ENCODE measurements around the gene CACNA1I. TPM values are rescaled to one million over a fixed set of nuclear protein-coding genes. Genes with fewer than 3 reads are reported as not detected.

CACNA1I gene
- polyA plus RNA-seq, 1 donor: 0.13 TPM

DNA sequence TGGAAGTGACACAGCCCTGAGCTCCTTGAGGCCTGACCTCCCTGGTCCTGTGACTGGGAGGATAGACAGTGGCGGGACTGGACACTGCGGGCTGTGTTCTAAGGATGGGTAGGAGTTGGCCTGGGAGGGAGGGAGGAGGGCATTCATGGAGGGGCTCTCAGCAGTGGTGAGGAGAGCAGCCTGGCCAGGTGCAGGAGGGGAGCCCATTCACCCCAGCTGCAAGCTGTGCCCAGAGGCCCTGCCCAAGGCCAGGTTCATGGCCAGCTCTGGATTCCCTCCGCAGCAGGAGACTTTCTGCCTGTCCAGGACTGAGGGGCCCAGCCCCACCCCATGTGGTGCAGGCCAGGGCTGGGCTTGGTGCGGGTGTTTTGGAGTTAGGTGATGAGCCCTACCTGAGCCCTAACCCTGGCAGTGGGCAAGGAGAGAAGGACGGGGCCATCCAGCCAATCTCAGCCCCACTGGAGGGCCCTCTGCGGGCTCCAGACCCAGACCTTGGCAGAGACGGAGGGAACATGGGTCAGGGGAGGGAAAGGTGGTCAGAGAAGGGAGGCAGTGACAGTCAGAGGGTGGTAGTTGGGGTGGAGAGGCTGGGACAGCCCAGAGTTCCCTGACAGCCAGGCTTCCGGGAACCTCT lies 26.8 kb downstream of the CACNA1I start:
- no peak for DNase-seq

DNA sequence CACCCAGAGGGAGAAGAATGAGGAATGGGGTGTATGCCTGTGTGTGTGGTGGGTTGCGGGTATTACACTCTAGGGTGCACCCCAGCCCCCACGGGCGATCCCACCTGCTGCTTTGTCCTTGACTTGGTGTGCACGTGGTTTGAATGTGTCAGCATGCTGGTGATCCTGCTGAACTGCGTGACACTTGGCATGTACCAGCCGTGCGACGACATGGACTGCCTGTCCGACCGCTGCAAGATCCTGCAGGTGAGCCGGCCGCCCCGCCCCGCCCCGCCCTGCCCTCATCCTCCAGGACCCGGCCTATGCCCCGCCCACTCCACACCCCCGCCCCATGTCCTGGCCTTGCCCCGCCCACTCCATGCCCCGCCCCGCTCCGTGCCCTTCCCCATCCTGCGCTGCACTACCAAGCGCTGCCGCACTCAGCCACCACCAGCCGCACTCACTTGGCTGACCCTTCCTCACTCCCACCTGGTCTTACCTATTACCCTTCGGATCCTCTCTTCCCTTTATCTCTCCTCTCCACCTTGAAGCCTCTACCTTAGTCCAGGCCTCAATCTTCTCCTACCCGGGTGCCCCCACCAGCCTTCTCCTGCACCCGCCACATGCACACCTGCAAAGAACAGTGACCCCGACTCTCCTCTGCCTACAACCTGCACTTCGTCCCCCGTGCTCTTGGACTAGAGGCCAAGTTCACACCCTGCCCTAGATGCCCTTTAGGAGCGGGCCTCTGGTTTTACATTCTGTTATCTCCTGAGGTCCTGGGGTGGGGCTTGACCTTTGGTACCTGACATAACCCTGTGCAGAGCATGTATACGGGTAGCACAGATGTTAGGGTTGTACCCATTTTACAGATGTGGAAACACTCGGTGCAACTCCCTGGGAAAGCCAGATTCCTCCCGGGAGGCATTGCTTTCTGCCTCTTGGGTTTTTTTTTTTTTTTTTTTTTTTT lies 27.7 kb downstream of the CACNA1I start:
- DNase-seq: no peak

DNA sequence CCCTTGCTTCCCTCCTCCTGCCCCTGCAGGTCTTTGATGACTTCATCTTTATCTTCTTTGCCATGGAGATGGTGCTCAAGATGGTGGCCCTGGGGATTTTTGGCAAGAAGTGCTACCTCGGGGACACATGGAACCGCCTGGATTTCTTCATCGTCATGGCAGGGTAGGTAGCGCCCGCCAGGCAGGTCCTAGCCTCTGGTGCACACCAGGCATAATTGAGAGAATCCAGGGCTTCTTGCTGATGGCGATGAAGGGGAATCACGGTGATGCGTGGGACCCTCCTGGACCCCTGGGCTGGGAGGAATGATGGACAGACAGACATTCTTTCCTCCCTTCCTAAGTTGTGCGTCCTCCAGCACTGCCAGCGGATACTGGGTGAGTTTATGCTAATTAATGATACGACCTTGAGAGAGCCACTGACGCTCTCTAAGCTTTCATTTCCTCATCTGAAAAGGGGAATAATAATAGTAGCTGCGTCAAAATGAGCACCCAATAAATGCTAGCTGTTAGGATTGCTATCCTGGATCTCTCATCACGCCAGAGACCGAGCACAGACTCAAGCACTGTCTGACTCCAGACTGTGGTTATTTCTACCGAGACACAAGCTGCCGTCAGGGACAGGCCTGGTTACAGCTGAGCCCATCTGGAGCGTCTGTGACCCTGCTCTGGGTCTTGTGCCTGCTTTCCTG lies 30.1 kb downstream of the CACNA1I start:
- DNase-seq: no peak

DNA sequence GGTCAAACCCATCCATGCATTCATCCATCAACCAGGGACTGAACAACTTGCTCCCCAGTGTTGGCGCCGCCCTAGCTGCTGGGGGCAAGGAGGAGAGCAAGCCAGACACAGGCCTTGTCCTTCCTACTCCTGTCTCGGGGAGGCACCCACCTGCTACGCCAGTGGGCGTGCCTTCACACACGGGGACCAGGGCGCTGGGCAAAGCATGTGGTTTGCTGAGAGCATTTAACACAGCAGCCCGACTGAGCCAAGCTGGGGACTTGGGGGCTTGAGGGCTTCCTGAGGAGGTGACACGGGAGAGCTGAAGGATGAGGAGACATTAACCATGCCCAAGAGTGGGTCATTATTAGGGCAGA lies 30.6 kb downstream of the CACNA1I start:
- no peak for DNase-seq

- DNase-seq: no peak
Measured at GRCh38 chr22:39603345-39603744, 32.8 kb downstream of the CACNA1I start.

DNA sequence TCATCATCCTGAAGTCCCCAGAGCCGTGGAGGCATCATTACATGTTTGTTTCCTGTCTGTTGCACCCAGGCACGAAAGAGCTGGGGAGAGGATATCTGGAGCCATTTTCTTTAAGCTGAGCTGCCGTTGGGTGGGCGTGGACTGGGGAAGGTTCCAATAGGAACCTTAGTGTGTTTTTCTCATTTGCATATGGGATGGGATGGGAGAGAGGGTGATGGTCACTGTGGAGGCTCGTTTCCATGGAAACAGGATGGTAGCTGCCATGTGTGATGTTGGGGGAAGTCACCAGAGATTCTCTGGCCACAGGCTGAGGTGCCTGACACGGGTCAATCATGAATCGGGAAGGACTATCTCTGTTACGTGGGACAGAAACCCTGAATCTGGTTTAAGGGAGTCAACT lies 39.7 kb downstream of the CACNA1I start:
- DNase-seq: no peak

DNA sequence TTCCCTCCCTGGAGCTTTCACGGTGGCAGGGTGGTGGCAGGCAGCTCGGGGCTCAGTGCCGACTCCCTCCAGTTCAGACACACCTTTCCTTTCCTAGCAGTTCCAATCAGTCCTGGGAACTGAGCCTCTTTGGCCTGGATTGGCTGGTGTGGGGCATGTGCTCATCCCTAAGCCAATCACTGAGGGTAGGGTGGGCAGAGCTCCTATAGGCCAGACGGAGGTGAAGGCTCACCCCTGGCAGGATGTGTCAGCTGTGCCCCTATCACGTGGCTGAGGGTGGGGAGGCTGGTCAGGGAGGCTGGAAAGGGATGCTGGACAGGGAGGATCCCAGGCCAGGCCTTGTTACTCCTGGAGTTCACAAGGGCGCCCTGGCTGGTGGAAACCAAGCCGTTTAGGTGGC lies 40.2 kb downstream of the CACNA1I start:
- no peak for DNase-seq

- no peak for DNase-seq
Measured at GRCh38 chr22:39611360-39611759, 40.8 kb downstream of the CACNA1I start.

- no peak for DNase-seq
Measured at GRCh38 chr22:39612811-39613548, 42.4 kb downstream of the CACNA1I start.

GRCh38 chr22:39613549-39613921 lies 43.0 kb downstream of the CACNA1I start:
- no peak for DNase-seq

GRCh38 chr22:39614442-39614841 lies 43.9 kb downstream of the CACNA1I start:
- no peak for DNase-seq

GRCh38 chr22:39616051-39616450 lies 45.5 kb downstream of the CACNA1I start:
- no peak for DNase-seq

GRCh38 chr22:39616781-39617180 lies 46.2 kb downstream of the CACNA1I start:
- no peak for DNase-seq

DNA sequence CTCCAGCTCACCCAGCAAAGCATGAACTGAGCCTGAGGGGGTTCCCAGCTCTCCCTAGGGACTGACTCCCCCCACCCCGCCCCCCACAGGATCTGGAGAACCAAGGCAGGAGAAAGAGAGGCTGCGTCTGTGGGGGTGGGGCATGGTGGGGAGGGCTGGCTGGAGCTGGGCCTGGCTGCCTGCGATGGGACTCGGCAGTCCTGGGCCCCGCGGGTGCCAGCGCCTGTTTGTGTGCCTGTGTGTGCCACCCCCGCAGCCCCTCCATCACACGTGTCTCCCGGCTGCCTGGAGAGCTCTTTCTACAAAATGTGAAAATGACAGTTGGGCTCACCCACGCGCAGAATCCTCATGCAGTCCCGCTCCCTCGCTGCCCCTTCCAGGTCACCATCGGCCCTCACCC lies 46.8 kb downstream of the CACNA1I start:
- no peak for DNase-seq

- DNase-seq: no peak
Measured at GRCh38 chr22:39617970-39618757, 47.6 kb downstream of the CACNA1I start.

GRCh38 chr22:39618996-39619530 lies 48.5 kb downstream of the CACNA1I start:
- DNase-seq: no peak

GRCh38 chr22:39620924-39621690 lies 50.6 kb downstream of the CACNA1I start:
- DNase-seq: no peak

DNA sequence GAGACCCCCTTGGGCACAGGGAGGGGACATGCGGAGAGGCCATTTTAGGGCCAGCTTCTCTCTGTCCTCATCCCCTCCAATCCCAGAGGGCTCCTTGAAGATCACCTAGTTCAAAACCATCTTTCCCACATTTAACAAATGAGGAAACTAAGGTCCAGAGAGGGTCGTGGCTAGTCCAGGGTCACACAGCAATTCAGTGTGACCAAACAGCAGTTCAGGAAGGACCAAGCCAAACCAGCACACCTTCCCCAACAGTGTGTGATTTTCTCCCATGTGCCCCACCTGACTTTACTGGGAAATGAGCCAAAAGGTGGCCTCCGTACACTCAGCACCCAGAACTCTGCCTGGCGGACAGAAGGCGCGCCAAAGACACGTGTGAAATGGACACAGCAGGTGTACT lies 51.3 kb downstream of the CACNA1I start:
- DNase-seq: no peak

- DNase-seq: no peak
Measured at GRCh38 chr22:39622881-39623367, 52.4 kb downstream of the CACNA1I start.

Measured in left kidney (tissue), 2 donors.